NCI-H1417 treated with DMSO at 0.1 percent for 48 hours (cell line): ENCODE measurements around the gene IL1B.
"Not testable (repeated sequence)": the region's sequence is repeated elsewhere in the genome, so short reads cannot be mapped to it uniquely, and the experiment has no call there.

ENCODE experiments used
- DNase-seq: peaks from one replicate; lab custom pipeline; 2025; lab: John Stamatoyannopoulos, UW

Gene IL1B

DNA sequence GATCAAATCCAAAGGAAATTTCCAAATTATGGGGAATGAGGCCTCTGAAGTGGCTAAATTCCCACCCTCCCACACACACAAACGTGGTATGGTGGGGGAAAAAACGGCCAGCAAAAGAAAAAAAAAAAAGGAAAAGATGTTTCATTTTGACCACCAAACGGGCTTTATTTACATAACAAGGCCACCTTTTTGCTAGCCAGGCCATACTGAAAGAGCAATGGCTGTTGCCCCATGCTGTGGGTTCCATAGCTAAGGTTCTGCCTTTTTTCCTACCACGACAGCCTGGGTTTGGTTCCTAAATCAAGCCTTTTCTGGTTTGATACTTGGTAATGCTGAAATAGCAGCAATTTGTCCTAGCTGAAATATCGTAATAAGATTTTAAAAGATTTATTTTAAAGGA is 14.0 kb upstream of the IL1B start:
- no peak for DNase-seq

DNA sequence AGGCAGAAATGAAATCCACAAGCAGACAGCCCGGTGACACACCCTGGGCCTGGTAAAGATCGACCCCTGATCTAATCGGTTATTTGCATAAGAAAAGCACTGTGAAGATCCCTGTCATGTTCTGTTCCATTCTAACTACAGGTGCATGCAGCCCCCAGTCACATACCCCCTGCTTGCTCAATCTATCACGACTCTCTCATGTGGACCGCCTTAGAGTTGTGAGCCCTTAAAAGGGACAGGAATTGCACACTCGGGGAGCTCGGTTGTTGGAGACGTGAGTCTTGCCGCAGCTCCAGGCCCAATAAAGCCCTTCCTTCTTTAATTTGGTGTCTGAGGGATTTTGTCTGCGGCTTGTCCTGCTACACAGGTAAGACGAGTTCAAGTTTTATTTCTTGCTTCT is 13.4 kb upstream of the IL1B start:
- no peak for DNase-seq

DNA sequence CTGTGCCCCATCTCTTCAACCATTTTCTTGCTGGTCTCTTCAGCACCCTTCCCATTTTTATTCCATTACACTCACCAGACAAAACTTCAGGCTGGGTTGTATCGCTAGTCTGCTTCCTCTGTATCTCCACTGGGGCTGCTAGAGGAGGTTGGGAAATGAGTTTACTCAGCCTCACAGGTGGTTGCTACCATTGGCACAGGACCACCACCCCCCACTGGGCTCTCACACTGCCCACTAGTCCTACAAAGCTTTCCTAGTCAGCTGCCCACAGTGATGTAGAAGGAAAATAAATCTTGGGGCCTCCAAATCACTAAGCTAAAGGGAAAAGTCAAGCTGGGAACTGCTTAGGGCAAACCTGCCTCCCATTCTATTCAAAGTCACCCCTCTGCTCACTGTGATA is 12.3 kb upstream of the IL1B start:
- DNase-seq = no peak

DNA sequence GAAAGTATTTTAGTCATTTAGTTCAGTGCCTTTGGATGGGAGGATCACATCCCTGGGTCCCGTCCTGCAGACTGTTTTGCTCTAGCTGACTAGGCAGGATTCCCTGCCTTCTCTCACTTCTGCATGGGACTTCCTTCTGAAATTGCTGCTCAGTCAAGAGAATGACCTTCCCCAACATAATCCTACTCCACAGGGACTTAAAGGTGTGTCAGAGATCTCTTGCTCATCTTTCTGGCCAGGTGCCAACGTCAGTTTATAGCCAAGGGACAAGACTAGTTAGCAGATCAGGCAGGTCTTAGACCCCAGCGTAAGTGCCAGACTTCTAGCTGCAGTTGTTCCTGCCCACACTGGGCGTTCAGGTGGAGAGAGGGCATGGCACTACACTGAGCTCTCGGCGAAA is 9.5 kb upstream of the IL1B start:
- no peak for DNase-seq

DNA sequence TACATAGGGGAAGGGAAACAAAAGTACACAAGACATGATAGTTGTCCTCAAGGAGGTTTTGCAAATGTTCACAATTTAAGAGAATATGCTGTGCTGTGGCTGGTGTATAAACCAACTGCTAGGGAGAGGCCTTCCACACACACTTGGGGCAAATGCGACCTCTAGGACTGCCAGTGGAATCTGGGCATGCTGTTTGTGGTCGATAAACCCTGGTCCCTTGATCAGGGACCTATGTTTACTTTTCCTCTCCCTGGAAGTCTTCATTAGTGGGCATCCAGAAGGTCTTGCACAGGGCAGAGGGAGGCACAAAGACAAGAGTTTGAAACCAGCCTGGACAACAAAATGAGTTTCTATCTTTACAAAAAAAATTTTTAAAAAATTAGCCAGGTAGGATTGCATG is 7.3 kb upstream of the IL1B start:
- no peak for DNase-seq

DNA sequence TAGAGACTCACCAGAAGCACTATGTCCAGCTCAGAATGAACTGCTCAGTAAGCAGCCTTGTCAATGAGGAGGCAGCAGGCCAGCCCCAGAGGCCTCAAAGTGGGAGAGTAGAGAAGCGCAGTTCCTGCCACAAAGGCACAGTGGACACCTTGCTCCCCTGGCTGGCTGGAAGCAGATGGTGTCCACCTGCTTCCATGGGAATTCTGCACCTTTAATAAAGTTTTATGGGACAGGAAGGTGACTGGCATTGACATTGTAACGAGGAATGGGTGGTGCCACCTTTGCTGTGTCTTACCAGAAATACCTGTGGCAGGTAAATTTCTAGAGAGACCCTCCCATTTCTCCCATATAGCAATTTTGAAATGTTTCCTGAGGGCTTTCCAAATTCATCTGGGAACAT is 6.7 kb upstream of the IL1B start:
- DNase-seq = no peak

DNA sequence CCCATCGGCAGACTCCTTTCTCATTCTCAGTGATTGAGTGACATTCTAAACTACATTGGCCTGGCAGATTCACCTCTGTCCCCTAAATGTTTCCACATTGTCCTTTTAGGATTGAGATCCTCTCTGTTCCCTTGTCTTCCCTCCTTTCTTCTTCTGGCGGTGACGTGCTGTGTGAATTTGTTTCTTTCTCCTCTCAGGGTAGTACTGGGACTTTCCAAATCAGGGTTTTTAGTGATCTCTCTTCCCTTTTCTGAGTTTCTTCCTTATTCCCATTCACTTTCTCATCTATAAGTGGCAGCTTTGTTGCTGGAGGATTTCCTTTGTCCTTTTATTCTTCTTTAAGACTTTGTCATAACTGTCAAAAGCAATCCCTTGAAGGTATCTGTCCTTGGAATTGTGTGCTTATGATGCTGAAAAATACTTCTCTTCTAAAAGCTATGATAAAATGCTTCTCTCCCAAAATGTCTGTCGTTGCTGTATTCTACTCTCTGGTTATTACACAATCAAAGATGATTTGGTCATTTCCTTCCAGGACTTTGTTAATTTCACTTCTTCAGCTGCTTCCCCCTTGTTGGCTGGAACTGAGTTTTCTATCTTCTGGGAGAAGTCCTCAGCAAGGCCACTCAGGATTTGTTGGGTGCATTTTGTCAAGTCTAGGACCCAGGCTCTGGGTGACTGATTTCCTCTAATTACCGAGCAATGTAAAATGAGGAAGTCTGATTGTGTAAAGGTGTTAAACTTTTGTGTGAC is 4.9 kb upstream of the IL1B start:
- no peak for DNase-seq

DNA sequence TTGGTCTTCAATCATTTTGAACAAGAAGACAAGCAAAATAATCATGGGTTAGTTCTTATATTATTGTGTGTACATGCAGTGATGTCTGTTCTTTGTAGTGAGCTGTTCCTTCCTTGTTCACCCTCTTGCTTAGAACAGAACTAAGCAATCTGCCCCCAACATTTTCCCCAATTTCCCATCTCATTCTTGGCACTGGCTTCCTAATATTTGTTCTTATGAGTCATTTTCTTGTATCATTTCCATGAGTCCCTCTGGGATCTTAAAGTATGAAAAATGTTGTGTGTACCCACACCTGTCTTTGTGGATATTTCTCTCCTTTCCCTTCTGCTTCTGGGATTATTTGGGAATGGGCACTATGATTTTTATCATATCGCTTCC is 3.5 kb upstream of the IL1B start:
- DNase-seq = no peak

DNA sequence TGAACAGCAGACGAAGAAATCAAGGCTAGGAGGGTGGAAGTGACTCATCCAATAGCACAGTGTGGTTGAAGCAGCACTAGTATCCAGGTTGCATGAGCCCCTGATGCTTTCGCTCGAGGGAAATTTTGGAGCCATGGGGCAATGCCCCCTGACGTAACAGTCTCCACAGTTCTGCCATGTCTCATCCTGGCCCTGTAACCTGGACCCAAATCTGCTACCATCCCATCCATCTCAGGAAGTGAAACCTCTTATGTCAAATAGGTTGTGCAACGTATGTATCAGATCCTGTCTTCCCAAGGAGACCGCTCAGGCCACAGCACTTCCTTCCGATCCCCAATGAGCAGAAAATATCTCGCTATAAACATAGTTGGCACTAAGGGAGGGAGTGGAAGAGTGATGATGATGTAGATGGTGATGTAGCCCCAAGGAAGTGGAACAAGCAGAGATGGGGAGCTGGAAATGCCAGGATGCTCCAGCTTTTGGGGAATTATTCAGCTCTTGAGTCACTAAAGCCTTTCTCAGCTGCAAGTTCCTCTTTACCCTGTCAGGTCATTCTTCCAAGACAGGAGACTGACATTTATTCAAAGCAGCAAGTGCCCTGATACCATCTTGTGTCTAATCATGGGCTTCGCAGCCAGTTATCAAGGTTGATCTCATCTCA is 3.0 kb upstream of the IL1B start:
- no peak for DNase-seq

DNA sequence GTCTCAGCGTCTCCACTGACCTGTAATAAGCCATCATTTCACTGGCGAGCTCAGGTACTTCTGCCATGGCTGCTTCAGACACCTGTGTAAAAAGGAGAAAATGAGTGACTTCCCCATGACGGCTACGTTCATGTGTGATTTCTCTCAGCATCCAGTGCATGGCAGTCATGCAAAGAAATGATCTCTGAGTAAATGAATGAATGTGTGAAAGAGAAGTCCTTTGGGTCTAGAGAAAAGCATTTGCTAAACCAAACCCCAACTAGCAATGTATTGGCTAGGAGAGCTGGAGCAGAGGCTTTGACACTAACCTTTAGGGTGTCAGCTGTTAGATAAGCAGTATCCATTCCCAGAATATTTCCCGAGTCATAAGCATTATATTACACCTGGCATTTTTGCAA is 417 bp downstream of the IL1B start:
- no peak for DNase-seq

DNA sequence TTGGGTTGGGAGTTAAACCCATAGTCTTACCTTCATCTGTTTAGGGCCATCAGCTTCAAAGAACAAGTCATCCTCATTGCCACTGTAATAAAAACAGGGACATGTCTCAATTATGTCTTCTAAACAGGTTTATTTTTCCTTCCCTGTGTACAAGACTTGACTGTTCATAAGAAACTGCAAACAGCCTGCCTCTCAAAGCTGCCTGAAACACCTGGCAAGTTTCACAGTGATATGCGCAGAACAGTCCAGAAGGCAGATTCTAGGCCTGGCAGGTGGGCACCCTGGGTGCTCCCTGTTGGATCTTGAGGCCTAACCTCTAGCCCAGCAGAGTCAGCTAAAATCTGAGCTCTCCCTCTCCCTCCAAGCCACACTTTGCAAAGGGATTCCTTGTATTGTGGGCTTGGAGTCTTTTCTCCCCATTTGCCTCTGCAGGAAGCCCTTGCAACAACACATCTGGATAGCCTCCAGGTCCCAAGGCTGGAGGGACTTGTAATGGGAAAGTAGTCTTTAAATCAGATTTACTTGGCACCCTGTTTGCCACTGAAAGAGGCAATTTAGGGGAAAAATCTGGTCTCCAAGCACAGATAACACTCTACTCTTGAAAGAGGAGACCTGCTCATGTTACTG is 930 bp downstream of the IL1B start:
- DNase-seq = no peak

DNA sequence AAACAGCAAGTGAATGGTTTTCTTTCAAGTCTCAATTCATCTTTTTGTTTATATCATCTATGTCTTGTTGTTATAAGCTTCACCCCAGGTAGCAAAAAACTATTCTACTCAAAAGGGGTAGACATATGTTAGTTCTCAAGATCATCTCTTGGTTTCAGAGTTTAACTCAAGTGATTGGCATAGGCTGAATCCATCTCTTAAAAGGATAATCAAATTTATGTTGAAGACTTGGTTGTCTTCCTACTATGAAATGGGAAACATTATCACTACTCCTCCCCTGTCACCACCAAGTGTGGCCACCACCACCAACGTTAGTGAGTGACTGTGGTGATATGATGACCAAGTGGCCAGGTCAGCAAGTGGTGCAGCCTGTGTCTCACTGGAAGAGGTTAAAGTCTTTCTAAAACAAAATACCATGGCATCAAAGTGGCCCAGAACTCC is 1.5 kb downstream of the IL1B start:
- DNase-seq = no peak

DNA sequence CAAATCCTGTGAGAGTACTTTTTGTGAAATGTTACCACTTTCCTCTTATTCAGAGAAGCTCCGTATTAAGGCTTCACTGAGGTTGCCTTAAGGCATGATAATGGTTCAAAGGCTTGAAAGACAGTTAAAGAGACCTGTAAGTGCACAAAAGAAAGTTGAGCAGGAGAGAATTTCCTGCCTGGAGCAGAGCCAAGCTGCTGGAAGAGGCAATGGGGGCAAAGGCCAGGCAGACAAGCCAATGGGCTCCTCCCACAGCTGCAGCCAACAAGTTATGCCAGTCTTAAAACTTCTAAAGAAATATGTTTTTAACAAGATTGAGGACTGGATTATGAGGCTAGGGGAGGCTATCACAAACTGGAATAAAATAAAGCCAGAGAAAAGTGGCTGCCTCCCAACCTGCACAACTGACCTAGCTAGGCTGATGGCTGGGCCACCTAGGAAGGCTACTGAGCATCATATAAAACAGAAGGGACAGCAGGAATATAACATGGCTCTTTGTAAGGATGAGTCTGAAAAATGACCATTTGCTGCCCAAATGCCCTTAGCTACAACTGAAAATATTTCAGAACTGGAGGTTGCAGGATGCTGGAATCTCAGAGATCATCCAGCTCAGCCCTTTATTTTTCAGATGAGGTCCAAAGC is 2.1 kb downstream of the IL1B start:
- DNase-seq = no peak

DNA sequence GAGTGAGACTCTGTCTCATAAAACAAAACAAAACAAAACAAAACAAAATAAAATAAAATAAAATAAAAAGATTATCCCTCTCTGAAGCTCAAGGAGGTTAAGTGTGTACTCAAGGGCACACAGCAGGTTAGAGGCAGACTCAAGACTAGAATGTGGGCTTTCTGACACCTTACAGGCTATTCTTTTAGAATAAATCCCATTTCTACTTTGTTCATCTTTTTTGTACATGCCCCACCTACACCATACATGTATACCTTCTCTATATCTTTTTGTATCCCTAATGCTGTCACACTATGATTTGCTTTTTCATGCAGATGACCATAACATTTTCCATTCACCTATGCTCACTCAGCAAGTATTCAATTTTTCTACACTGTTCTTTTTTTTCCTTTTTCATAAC is 2.6 kb downstream of the IL1B start:
- DNase-seq = no peak

DNA sequence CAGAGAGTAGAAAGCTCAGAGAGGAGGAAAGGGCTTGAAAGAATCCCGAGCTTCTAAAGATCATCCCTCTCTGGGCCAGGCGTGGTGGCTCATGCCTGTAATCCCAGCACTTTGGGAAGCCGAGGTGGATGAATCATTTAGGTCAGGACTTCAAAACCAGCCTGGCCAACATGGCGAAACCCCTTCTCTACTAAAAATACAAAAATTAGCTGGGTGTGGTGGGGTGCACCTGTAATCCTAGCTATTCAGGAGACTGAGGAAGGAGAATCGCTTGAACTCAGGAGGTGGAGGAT is 3.0 kb downstream of the IL1B start:
- DNase-seq = not testable (repeated sequence)

DNA sequence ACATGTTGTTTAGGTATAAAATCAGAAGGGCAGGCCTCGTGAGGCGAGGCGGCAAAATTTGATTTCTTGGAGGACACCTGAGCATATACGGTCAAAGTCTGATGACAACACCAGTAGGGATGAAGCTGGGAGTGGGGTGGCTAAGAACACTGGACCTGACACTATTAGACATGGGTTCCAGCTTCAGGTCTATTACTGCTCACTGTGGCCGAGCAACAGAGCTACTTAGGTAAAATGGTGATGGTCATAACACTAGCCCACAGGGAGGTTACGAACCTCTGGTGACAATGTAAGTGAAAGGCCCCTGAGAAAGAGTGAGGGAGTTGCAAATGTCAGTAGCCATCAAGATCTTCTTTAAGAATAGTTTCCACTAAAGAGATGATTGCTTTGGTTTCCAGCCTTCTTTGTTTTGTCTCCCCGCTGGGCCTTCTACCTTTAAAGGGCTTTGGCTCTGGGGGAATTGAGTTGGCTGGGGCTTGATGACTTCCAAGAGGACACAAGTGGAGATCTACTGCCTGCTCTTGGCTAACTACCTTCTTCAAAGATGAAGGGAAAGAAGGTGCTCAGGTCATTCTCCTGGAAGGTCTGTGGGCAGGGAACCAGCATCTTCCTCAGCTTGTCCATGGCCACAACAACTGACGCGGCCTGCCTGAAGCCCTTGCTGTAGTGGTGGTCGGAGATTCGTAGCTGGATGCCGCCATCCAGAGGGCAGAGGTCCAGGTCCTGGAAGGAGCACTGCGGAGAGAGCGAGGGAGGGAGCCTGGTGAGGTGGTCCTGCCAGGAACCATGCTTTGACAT is 3.5 kb downstream of the IL1B start:
- no peak for DNase-seq

DNA sequence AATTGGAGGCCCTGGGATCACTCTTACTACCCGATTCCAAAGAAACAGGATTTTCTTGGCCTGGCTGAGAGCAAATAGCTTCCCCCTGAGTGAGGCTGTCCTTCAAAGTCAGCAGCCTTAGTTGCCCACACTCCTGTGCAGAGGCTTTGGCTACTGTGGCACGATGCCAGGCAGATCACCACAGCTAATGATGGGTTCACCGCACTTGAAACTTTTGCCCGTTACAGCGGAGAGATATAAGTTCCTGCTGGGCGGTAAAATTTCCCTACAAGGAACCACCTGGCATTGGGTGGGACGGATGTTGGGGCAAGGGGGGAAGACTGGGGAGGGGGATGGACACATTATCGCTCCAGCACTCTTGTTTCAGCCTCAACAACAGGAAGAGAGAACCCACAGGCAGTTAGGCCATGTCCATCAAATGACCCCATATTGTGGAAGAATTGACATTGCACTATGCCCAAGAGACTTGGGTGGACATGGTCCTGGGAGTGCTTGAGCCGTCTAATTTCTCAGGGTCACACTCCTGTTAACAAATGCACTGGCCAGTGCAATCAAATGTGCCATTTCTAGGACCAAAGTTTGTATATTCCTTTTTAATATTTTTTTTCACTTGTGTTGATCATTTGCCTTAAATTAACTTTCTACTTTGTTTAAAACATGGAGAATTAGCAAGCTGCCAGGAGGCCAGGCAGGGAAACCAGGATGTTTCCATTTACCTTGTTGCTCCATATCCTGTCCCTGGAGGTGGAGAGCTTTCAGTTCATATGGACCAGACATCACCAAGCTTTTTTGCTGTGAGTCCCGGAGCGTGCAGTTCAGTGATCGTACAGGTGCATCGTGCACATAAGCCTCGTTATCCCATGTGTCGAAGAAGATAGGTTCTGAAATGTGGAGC is 4.4 kb downstream of the IL1B start:
- no peak for DNase-seq

DNA sequence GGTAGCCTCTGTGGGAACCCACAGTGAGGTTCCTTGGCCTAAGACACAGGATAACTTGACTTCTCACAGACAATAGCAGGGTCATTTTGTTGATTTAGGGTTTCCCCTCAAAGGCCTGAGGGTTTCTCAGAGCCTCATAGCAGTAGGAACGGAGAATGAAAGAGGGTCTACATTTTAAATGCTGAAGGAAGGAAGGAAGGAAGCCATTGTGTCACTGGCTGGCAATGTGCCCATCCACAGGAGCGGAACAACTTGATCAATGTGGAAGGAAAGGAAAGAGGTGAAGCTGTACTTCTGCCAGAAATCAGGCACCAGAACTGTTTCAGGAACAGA is 5.1 kb downstream of the IL1B start:
- no peak for DNase-seq

DNA sequence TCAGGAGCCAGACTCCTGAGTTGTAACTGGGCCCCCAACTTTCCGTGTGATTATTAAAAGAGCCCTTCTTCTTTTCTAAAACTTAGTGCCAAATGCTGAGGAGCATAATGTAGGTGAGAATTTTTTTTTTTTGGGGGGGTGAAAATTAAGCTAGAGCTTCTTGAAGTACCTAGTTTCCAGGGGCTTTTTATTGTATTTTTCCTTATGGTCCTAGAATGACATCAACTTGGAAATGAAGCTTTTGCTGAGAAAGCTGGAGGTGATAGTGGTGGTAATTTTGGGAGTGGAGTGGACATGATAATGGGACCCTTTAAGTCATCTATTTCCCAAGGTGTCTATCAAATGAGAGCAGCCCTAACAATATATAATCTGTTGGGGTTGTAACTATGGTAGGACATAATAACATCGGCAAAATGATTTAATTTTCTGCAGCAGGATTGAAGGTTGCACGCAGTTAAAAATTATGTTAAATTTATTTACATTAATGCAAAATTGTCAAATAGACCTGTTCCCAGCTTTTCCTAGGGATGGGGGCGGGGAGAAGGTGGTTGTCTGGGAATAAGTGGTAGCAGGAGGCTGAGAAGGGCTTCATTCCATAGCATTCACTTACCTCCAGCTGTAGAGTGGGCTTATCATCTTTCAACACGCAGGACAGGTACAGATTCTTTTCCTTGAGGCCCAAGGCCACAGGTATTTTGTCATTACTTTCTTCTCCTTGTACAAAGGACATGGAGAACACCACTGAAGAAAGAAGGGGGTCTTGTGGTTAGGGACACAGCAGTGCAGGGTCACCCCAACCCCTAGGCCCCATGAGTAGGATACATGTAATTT is 5.7 kb downstream of the IL1B start:
- DNase-seq = no peak

DNA sequence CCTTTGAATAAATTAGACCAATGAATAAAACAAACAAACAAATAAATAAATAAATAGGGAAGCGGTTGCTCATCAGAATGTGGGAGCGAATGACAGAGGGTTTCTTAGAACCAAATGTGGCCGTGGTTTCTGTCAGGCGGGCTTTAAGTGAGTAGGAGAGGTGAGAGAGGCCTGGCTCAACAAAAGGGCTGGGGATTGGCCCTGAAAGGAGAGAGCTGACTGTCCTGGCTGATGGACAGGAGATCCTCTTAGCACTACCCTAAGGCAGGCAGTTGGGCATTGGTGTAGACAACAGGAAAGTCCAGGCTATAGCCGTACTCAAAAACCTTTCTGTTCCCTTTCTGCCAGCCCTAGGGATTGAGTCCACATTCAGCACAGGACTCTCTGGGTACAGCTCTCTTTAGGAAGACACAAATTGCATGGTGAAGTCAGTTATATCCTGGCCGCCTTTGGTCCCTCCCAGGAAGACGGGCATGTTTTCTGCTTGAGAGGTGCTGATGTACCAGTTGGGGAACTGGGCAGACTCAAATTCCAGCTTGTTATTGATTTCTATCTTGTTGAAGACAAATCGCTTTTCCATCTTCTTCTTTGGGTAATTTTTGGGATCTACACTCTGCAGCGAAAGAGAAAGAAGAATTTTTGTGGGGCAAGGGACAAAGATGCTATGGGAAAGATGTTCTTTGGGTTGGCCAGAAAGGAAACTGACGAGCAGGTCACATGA is 6.5 kb downstream of the IL1B start:
- DNase-seq = no peak
